ENCODE measurements around the gene LAMTOR1.

LAMTOR1 gene

GRCh38 chr11:72100462-72100861 lies 2.6 kb downstream of the LAMTOR1 start:
- Histone ChIP-seq H3K4me2 (ENCODE audit: insufficient read depth, low read length) (peak overlapping the region; percentile 88; the same call in 1 of the 2 replicates), H3K9me3 (ENCODE audit: insufficient read depth, low read length, severe bottlenecking) (no peaks in the 10 kb centered on the region), H3K79me2 (ENCODE audit: insufficient read depth, low read length) (peaks cover 44% of the 10 kb centered on the region), H3K27ac (ENCODE audit: low read length) (no peak overlapping the region; the same call in 1 of the 2 replicates), H2AFZ (ENCODE audit: low read depth, low read length) (no peak overlapping the region), H3K9ac (ENCODE audit: low read depth, low read length) (0 out of 2 replicates have a peak overlapping the region, but pooled peaks have one; percentile 96), H3K4me3 (ENCODE audit: low read depth in 1 of 2, low read length in 2 of 2) (no peak overlapping the region), H3K27me3 (ENCODE audit: insufficient read depth, low read length, poor library complexity) (no peaks in the 10 kb centered on the region), H3K36me3 (ENCODE audit: insufficient read depth, low read length) (peaks cover 52% of the 10 kb centered on the region), H4K20me1 (ENCODE audit: insufficient read depth, low read length) (0 out of 2 replicates have a peak, but pooled peaks cover 2% of the 10 kb centered on the region), H3K4me1 (ENCODE audit: insufficient read depth, low read length) (peaks cover 38% of the 10 kb centered on the region)
- ATAC-seq (ENCODE audit: insufficient read depth, low read depth), result no peak
- DNase-seq, result no peak
- TF ChIP-seq, protein P1, sequence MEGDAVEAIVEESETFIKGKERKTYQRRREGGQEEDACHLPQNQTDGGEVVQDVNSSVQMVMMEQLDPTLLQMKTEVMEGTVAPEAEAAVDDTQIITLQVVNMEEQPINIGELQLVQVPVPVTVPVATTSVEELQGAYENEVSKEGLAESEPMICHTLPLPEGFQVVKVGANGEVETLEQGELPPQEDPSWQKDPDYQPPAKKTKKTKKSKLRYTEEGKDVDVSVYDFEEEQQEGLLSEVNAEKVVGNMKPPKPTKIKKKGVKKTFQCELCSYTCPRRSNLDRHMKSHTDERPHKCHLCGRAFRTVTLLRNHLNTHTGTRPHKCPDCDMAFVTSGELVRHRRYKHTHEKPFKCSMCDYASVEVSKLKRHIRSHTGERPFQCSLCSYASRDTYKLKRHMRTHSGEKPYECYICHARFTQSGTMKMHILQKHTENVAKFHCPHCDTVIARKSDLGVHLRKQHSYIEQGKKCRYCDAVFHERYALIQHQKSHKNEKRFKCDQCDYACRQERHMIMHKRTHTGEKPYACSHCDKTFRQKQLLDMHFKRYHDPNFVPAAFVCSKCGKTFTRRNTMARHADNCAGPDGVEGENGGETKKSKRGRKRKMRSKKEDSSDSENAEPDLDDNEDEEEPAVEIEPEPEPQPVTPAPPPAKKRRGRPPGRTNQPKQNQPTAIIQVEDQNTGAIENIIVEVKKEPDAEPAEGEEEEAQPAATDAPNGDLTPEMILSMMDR (IDR thresholded peaks at IDR 0.05; ENCODE audit: borderline replicate concordance, extremely low read depth, low read length, poor library complexity, severe bottlenecking), result no peak
- TF ChIP-seq EZH2 (IDR thresholded peaks at IDR 0.05; ENCODE audit: borderline replicate concordance, low read depth, low read length, severe bottlenecking), result no peak

DNA sequence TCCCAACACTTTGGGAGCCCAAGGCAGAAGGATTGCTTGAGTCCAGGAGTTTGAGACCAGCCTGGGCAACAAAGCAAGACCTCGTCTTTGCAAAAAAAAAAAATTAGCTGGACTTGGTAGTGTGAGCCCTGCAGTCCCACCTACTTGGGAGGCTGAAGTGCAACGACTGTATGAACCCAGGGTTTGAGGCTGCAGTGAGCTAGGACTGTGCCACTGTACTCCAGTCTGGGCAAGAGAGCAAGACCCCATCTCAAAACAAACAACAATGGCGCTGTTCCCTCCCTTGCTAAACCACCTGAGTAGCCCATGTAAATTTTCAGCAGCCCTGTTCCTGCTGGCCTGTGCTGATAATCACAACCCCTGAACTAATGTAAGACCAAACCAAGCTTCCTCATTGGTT lies 3.1 kb downstream of the LAMTOR1 start:
- H3K4me3 ChIP-seq (ENCODE audit: low read depth in 1 of 2, low read length in 2 of 2), result no peak overlapping the region
- 0 out of 2 replicates have a peak, but pooled peaks cover 2% of the 10 kb centered on the region for H4K20me1 ChIP-seq (ENCODE audit: insufficient read depth, low read length)
- no peaks in the 10 kb centered on the region for H3K9me3 ChIP-seq (ENCODE audit: insufficient read depth, low read length, severe bottlenecking)
- no peak overlapping the region for H3K9ac ChIP-seq (ENCODE audit: low read depth, low read length)
- H3K79me2 ChIP-seq (ENCODE audit: insufficient read depth, low read length), result peaks cover 44% of the 10 kb centered on the region
- H3K36me3 ChIP-seq (ENCODE audit: insufficient read depth, low read length), result peaks cover 57% of the 10 kb centered on the region
- H3K4me1 ChIP-seq (ENCODE audit: insufficient read depth, low read length), result peaks cover 38% of the 10 kb centered on the region
- ATAC-seq (ENCODE audit: insufficient read depth, low read depth) (no peak), DNase-seq (no peak)
- H3K27ac ChIP-seq (ENCODE audit: low read length), result no peak overlapping the region; the same call in 1 of the 2 replicates
- no peaks in the 10 kb centered on the region for H3K27me3 ChIP-seq (ENCODE audit: insufficient read depth, low read length, poor library complexity)
- 0 out of 2 replicates have a peak overlapping the region, but pooled peaks have one; percentile 88 for H3K4me2 ChIP-seq (ENCODE audit: insufficient read depth, low read length)
- TF ChIP-seq, protein P1 (IDR thresholded peaks at IDR 0.05; ENCODE audit: borderline replicate concordance, extremely low read depth, low read length, poor library complexity, severe bottlenecking), result no peak
- TF ChIP-seq EZH2 (IDR thresholded peaks at IDR 0.05; ENCODE audit: borderline replicate concordance, low read depth, low read length, severe bottlenecking), result no peak
- H2AFZ ChIP-seq (ENCODE audit: low read depth, low read length), result no peak overlapping the region

DNA sequence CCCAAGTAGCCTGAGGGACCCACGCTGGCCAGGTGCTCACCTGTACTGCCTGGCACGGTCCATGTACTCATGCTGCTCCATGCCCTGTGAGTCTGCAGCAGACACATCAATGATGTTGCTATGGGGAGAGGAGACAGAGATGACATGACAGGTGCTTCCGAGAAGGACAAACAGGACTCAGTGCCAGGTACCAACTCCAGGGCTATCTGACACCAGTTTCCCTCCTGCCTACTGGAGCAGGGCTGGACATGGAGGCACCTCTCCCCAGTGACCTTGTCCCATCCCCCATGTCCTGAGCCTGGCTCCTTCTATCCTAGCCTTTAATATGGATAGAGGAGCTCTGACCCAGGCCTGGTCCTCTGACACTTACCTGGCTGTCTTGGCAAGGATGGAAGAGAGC lies 4.4 kb downstream of the LAMTOR1 start:
- TF ChIP-seq, protein P1 (IDR thresholded peaks at IDR 0.05; ENCODE audit: borderline replicate concordance, extremely low read depth, low read length, poor library complexity, severe bottlenecking), result no peak
- TF ChIP-seq EZH2 (IDR thresholded peaks at IDR 0.05; ENCODE audit: borderline replicate concordance, low read depth, low read length, severe bottlenecking), result no peak

More for the DNA sequence above, 4.4 kb downstream of the LAMTOR1 start:
- no peak overlapping the region for H3K27ac ChIP-seq (ENCODE audit: low read length)
- no peak overlapping the region for H3K4me2 ChIP-seq (ENCODE audit: insufficient read depth, low read length)
- no peak overlapping the region for H3K9ac ChIP-seq (ENCODE audit: low read depth, low read length)
- H2AFZ ChIP-seq (ENCODE audit: low read depth, low read length), result no peak overlapping the region
- 0 out of 2 replicates have a peak, but pooled peaks cover 2% of the 10 kb centered on the region for H4K20me1 ChIP-seq (ENCODE audit: insufficient read depth, low read length)
- H3K9me3 ChIP-seq (ENCODE audit: insufficient read depth, low read length, severe bottlenecking), result no peaks in the 10 kb centered on the region
- no peak for ATAC-seq (ENCODE audit: insufficient read depth, low read depth)
- DNase-seq, result no peak
- no peak overlapping the region for H3K4me3 ChIP-seq (ENCODE audit: low read depth in 1 of 2, low read length in 2 of 2)
- no peaks in the 10 kb centered on the region for H3K27me3 ChIP-seq (ENCODE audit: insufficient read depth, low read length, poor library complexity)
- H3K4me1 ChIP-seq (ENCODE audit: insufficient read depth, low read length), result peaks cover 32% of the 10 kb centered on the region
- peaks cover 44% of the 10 kb centered on the region for H3K79me2 ChIP-seq (ENCODE audit: insufficient read depth, low read length)
- peaks cover 66% of the 10 kb centered on the region for H3K36me3 ChIP-seq (ENCODE audit: insufficient read depth, low read length)
